HFFc6 (cell line): Measurements from ENCODE around the gene FAM83B. TPM values are rescaled to one million over a fixed set of nuclear protein-coding genes. Genes with fewer than 3 reads are reported as not detected.
A peak's percentile ranks its signal among the peaks of the same experiment; 100 is the strongest.

ENCODE experiments used
- DNase-seq: peaks from one replicate; pipeline ENCODE4 v3.0.0-alpha.2; 2018
- H3K27ac Mint-ChIP-seq: 2 replicates; pipeline ENCODE4 v1.8.0; 2020; ENCODE audit warnings: mild to moderate bottlenecking, mixed read lengths
- H3K27me3 Mint-ChIP-seq: 2 replicates; pipeline ENCODE4 v1.8.0; 2021; ENCODE audit warnings: mild to moderate bottlenecking, moderate library complexity, mixed read lengths; ENCODE audit not compliant: insufficient read depth
- H3K36me3 Mint-ChIP-seq: 2 replicates; pipeline ENCODE4 v1.8.0; 2021; ENCODE audit warnings: low read depth, mixed read lengths
- H3K4me1 Mint-ChIP-seq: 2 replicates; pipeline ENCODE4 v1.8.0; 2020; ENCODE audit warnings: low read depth, mixed read lengths
- H3K4me3 Mint-ChIP-seq: 2 replicates; pipeline ENCODE4 v1.8.0; 2020; ENCODE audit warnings: mild to moderate bottlenecking, moderate library complexity, mixed read lengths
- H3K9me3 Mint-ChIP-seq: 2 replicates; pipeline ENCODE4 v1.8.0; 2020; ENCODE audit warnings: mild to moderate bottlenecking, mixed read lengths
- total RNA-seq, 6 experiments: library from RNA; stranded (reverse); fragmentation: NEBNext Ultra II Directional; extraction: Animal tissue kit (Norgen Biotek cat#: 25700); gene quantifications; 2 replicates in 1 of 6; 3 replicates in 5 of 6; pipeline ENCODE4 v1.2.3, GENCODE V29; 2021
- TF ChIP-seq, protein P1 (sequence below): fragments of 200-600 bp; sonication (generic); IDR thresholded peaks from 2 replicates; pipeline ENCODE4 v1.5.0; 2021; ENCODE audit warnings: antibody characterized with exemption, mild to moderate bottlenecking

FAM83B gene
- total RNA-seq, 6 experiments from 2014 or later, result not detected

DNA sequence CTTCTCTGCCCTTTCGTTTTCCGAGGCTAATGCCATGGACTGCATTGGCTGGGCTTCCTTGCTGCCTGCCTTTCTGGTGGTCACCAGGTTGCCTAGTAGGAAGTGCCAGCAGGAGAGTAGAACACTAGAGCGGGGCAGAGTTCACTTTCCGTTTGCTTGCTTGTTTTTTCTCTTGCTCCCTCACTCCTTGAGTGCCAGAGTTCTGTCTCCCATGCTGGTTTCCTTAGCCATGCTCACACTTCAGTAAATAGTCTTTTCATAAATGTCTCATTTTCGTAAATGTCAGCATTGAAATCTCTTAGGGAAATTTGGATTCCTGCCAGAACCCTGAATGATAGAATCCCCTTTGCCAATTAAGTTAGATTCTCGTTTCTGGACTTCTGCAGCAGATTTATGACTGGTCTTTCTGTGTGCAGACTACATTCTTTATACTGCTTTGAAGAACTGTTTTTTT is 63.9 kb downstream of the FAM83B start:
- Mint-ChIP-seq H3K4me3 (no peak overlapping the region), H3K27me3 (peaks cover 2% of the 10 kb centered on the region; the same call in 1 of the 2 replicates), H3K27ac (no peak overlapping the region), H3K36me3 (no peaks in the 10 kb centered on the region), H3K9me3 (no peaks in the 10 kb centered on the region), H3K4me1 (no peaks in the 10 kb centered on the region)
- no peak for DNase-seq
- TF ChIP-seq, protein P1, sequence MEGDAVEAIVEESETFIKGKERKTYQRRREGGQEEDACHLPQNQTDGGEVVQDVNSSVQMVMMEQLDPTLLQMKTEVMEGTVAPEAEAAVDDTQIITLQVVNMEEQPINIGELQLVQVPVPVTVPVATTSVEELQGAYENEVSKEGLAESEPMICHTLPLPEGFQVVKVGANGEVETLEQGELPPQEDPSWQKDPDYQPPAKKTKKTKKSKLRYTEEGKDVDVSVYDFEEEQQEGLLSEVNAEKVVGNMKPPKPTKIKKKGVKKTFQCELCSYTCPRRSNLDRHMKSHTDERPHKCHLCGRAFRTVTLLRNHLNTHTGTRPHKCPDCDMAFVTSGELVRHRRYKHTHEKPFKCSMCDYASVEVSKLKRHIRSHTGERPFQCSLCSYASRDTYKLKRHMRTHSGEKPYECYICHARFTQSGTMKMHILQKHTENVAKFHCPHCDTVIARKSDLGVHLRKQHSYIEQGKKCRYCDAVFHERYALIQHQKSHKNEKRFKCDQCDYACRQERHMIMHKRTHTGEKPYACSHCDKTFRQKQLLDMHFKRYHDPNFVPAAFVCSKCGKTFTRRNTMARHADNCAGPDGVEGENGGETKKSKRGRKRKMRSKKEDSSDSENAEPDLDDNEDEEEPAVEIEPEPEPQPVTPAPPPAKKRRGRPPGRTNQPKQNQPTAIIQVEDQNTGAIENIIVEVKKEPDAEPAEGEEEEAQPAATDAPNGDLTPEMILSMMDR, result no peak

DNA sequence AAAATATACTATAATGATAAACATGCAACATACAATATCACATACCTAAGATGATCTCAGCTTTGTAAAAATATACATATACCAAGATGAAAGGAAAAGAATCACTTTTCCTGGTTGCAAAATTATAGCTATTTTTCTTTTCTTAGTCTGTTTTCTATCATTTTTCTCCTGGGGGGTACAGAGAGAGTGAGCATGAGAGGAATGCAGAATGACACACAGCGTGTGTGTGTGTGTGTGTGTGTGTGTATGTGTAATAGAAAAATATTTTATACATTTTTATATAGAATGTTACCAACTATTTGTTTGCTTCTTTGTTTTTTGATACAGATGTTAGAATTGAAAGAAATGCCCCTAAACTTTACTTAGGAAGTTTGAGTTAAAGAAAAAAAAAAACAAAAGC is 64.3 kb downstream of the FAM83B start:
- TF ChIP-seq, protein P1, result no peak
- H3K9me3 Mint-ChIP-seq, result peaks cover 1% of the 10 kb centered on the region; the same call in 1 of the 2 replicates
- peaks cover 2% of the 10 kb centered on the region; the same call in 1 of the 2 replicates for H3K27me3 Mint-ChIP-seq
- no peak overlapping the region for H3K27ac Mint-ChIP-seq
- no peak for DNase-seq
- no peak overlapping the region for H3K4me3 Mint-ChIP-seq
- no peaks in the 10 kb centered on the region for H3K36me3 Mint-ChIP-seq
- no peaks in the 10 kb centered on the region for H3K4me1 Mint-ChIP-seq

DNA sequence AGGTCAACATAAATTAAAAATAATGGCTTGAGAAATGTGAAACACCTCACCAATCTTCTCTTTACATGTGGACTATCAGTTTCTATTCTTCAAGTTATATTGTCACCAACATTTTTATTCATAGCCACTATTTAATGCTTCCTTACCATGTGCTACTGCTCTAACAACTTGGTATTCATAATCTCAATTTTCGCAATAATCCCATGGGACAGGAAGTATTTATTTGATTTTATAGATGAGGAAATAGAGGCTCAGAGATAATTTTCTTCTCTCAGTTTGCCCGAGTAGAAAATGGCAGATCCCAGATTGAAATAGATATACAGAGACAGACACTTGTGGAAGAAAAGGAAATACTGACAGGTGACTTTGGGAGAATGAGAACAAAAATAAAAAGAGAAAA is 66.6 kb downstream of the FAM83B start:
- Mint-ChIP-seq H3K9me3 (peaks cover 4% of the 10 kb centered on the region; the same call in 1 of the 2 replicates), H3K27me3 (peaks cover 2% of the 10 kb centered on the region; the same call in 1 of the 2 replicates)
- TF ChIP-seq, protein P1, result no peak

DNA sequence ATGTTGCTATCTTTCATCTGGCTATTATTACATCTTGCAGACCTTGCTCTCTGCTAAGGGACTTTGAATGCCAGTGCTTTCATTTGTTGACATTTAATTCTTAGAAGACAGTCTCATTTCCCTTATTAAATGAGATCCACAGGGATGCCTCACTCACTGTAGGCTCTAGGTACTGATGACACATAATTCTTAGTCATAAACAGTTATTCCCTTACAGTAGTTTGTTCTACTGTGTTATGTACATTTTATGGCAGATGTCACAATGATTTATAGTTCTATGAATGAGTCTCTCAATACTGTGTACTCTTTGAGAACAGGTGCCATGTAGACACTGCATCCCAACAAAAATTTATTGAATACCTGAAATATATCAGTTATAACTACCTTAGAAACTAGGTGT is 70.3 kb downstream of the FAM83B start:
- peaks cover 11% of the 10 kb centered on the region; the same call in 1 of the 2 replicates for H3K4me1 Mint-ChIP-seq
- TF ChIP-seq, protein P1, result no peak
- no peak overlapping the region for H3K27ac Mint-ChIP-seq
- H3K27me3 Mint-ChIP-seq, result peaks cover 2% of the 10 kb centered on the region; the same call in 1 of the 2 replicates
- DNase-seq, result peak; percentile 50
- peaks cover 4% of the 10 kb centered on the region; the same call in 1 of the 2 replicates for H3K9me3 Mint-ChIP-seq
- no peaks in the 10 kb centered on the region for H3K36me3 Mint-ChIP-seq
- no peak overlapping the region for H3K4me3 Mint-ChIP-seq

More for the DNA sequence above, 66.6 kb downstream of the FAM83B start:
- peaks cover 11% of the 10 kb centered on the region; the same call in 1 of the 2 replicates for H3K4me1 Mint-ChIP-seq
- H3K4me3 Mint-ChIP-seq, result no peak overlapping the region
- H3K36me3 Mint-ChIP-seq, result no peaks in the 10 kb centered on the region
- no peak overlapping the region for H3K27ac Mint-ChIP-seq
- DNase-seq, result no peak

DNA sequence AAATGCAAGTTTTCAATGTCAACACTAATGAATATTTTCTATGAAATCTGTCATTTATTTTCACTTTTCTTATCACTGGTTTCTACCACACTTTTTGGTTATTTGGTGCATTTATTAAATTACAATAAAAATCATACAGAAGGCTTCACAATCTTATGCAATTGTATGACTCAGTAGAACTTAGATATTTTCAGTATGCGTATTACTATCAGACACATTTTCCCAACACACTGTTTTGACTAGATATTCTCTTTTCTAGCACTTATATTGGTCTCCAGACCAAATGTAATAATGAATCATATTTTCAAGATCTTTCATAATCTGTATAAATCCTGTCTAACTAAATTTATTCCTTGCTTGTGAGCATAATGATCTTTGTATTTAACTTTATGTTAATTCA is 74.1 kb downstream of the FAM83B start:
- Mint-ChIP-seq H3K27ac (no peak overlapping the region), H3K27me3 (peaks cover 2% of the 10 kb centered on the region; the same call in 1 of the 2 replicates), H3K9me3 (peaks cover 4% of the 10 kb centered on the region; the same call in 1 of the 2 replicates), H3K4me3 (no peak overlapping the region), H3K36me3 (no peaks in the 10 kb centered on the region), H3K4me1 (peaks cover 11% of the 10 kb centered on the region; the same call in 1 of the 2 replicates)
- no peak for DNase-seq
- TF ChIP-seq, protein P1, result no peak
